Measurements from ENCODE around the gene MAP3K5. TPM values are rescaled to one million over a fixed set of nuclear protein-coding genes. Genes with fewer than 3 reads are reported as not detected.
"Not testable (repeated sequence)": the region's sequence is repeated elsewhere in the genome, so short reads cannot be mapped to it uniquely, and the experiment has no call there.

The MAP3K5 gene
- total RNA-seq, 1 donor from 2014 or later: 5.7 TPM

GRCh38 chr6:136790411-136791295 lies 1.6 kb downstream of the MAP3K5 start:
- TF ChIP-seq, protein P1, sequence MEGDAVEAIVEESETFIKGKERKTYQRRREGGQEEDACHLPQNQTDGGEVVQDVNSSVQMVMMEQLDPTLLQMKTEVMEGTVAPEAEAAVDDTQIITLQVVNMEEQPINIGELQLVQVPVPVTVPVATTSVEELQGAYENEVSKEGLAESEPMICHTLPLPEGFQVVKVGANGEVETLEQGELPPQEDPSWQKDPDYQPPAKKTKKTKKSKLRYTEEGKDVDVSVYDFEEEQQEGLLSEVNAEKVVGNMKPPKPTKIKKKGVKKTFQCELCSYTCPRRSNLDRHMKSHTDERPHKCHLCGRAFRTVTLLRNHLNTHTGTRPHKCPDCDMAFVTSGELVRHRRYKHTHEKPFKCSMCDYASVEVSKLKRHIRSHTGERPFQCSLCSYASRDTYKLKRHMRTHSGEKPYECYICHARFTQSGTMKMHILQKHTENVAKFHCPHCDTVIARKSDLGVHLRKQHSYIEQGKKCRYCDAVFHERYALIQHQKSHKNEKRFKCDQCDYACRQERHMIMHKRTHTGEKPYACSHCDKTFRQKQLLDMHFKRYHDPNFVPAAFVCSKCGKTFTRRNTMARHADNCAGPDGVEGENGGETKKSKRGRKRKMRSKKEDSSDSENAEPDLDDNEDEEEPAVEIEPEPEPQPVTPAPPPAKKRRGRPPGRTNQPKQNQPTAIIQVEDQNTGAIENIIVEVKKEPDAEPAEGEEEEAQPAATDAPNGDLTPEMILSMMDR (IDR thresholded peaks at IDR 0.05; ENCODE audit: insufficient read depth, low read length, poor library complexity, severe bottlenecking): no peak
- H3K36me3 ChIP-seq (ENCODE audit: control insufficient read depth, insufficient read depth, low read length): no peaks in the 10 kb centered on the region
- DNase-seq (ENCODE audit: low read depth): no peak

DNA sequence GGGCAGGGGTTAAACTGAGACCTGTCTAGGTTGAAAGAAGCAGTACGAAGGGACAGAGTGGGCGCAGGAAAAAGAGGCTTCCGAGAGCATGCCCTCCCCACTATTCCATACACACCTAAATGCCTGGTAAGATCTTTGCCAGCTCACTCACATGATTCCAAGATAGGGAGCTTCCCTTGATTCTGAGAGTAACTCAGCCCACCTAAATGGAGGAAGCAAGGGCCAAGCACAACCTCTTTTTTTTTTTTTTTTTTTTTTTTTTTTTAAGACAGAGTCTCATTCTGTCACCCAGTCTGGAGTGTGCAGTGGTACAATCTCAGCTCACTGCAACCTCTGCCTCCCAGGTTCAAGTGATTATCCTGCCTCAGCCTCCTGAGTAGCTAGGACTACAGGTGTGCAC lies 2.8 kb downstream of the MAP3K5 start:
- not testable (repeated sequence) for H3K27me3 ChIP-seq (ENCODE audit: control insufficient read depth, insufficient read depth, low read length); H3K36me3 ChIP-seq (ENCODE audit: control insufficient read depth, insufficient read depth, low read length); DNase-seq (ENCODE audit: low read depth); H3K4me3 ChIP-seq (ENCODE audit: low read depth, low read length)

More at GRCh38 chr6:136790411-136791295, 1.6 kb downstream of the MAP3K5 start:
- peak overlapping the region; percentile 75 for H3K4me3 ChIP-seq (ENCODE audit: low read depth, low read length)
- H3K27me3 ChIP-seq (ENCODE audit: control insufficient read depth, insufficient read depth, low read length): no peaks in the 10 kb centered on the region

GRCh38 chr6:136788069-136788902 lies 4.0 kb downstream of the MAP3K5 start:
- DNase-seq (ENCODE audit: low read depth): no peak
- TF ChIP-seq, protein P1 (IDR thresholded peaks at IDR 0.05; ENCODE audit: insufficient read depth, low read length, poor library complexity, severe bottlenecking): no peak
- Histone ChIP-seq H3K27me3 (ENCODE audit: control insufficient read depth, insufficient read depth, low read length) (no peaks in the 10 kb centered on the region), H3K4me3 (ENCODE audit: low read depth, low read length) (no peak overlapping the region), H3K36me3 (ENCODE audit: control insufficient read depth, insufficient read depth, low read length) (no peaks in the 10 kb centered on the region)

- TF ChIP-seq, protein P1 (IDR thresholded peaks at IDR 0.05; ENCODE audit: insufficient read depth, low read length, poor library complexity, severe bottlenecking): no peak
- no peak for DNase-seq (ENCODE audit: low read depth)
- no peak overlapping the region for H3K4me3 ChIP-seq (ENCODE audit: low read depth, low read length)
- H3K27me3 ChIP-seq (ENCODE audit: control insufficient read depth, insufficient read depth, low read length): no peaks in the 10 kb centered on the region
- H3K36me3 ChIP-seq (ENCODE audit: control insufficient read depth, insufficient read depth, low read length): no peaks in the 10 kb centered on the region
Observed at GRCh38 chr6:136787726-136788068, 4.6 kb downstream of the MAP3K5 start.

- DNase-seq (ENCODE audit: low read depth): no peak
- TF ChIP-seq, protein P1 (IDR thresholded peaks at IDR 0.05; ENCODE audit: insufficient read depth, low read length, poor library complexity, severe bottlenecking): no peak
- Histone ChIP-seq H3K27me3 (ENCODE audit: control insufficient read depth, insufficient read depth, low read length) (no peaks in the 10 kb centered on the region), H3K4me3 (ENCODE audit: low read depth, low read length) (no peak overlapping the region), H3K36me3 (ENCODE audit: control insufficient read depth, insufficient read depth, low read length) (no peaks in the 10 kb centered on the region)
Observed at GRCh38 chr6:136786658-136787057, 5.6 kb downstream of the MAP3K5 start.

All from kidney epithelial cell (primary cell).